Inferior parietal cortex (tissue), 1 donor: Measurements from ENCODE around the gene GNAZ.

Experiments used
- DNase-seq: peaks from one replicate; pipeline ENCODE4 v3.0.0-alpha.2; 2016; ENCODE audit errors: extremely low spot score

GNAZ gene

DNA sequence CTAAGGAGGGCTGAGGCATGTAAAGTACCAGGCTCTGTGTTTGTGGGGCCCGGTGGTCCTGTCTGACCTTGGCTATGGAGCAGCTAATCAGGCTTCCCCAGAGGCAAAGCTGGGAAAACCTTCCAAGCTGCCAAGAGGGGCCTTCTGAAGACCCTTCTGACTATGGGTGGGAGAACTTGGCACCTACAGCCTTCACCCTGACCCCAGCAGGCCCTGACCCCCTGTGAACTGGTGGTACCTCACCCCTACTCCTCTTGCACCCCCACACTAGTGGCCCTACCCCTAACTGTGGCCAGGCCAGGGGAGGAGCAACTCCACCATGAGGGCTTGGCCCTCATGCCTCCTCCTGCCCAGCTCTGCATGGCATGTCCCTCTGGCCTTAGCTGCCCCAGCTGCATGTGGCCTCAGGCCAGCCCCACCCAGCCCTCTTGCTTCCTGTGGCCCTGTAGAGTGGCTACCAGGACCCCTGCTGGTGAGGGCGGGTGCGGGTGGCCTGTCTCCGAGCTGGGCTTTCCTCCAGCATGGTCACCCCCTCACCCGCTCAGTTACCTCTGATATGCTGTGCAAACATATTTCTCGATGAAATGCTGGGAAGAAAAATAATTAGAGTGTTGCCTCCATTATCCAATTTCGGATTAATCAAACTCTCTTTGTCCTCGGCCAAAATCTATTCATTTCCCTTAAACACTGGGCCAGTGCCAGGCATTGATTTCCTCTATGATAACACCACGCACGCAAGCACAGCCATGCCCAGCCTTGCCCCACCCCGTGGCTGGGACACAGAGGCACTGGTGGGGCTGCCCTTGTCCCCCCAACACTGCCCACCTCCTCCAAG lies 7.5 kb downstream of the GNAZ start:
- DNase-seq: no peak

DNA sequence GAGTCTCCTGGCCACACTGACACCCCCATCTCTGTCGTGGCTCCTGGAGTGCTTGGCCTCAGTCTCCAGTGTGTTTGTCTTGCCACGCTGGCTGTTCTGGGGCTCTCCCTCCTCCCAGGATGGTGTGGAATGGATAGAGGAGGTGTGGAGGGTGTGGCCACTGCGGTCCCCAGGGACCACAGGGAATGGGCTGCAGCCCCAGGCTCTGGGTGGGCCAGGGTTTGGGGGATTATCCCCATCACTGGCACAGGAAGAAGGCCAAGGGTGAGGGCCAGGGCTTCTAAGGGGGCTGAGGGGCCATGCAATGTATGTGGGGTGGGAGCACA lies 8.1 kb downstream of the GNAZ start:
- DNase-seq: no peak

DNA sequence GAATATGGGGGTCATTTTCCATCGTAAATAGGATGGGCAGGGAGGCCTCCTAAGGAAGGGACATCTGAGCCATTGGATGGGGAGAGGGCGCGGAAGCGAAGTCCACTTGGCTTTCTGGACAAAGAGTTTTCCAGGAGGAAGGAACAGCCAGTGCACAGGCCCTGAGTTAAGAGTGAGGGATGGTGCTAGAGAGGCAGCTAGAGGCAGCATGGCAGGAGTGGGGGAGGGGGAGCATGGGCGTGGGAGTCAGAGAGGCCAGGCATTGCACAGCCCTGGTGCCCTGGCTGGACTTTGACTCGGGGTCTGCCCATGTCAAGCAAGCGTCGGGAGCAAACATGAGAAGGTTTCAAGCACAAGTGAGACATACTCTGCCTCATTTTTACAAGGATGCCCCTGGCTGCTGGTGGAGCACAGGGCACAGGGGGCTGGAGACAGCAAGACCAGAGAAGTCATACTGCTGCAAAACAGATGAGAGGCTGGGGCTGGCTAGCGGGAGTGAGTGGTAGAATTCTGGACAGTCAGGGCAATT lies 9.0 kb downstream of the GNAZ start:
- no peak for DNase-seq

DNA sequence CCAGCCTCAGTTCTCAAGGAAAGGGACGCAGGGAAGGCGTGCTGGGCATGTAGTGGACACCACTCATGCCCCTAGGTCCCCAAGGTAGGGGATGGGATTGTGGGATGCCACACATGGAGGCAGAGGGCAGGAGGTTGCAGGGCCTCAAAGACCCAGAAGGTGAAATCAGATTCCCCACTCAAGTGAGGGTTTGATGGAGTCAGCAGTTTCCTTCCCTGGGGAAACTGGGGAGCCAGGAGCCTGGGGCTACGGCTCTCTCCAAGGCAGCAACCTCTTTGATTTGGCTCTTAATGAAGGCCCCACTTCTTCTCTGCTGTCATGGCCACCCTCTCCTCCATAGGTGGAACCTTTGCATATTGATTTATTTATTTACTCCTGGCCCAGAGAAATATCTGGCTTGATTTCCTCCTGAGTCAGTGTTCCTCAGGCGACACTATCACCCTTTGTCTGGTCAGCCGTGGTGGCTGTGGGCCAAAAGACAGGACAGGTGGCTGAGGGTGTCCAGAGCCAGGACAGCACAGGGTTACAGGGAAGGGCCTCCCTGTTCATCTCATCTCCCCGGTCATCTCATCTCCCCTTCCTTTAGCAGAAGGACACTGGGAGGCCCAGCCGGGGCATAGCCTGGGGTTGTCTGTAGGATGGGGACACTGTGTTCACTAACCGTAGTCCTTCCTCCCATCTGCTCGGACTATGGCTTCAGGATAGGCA lies 9.6 kb downstream of the GNAZ start:
- DNase-seq: no peak

GRCh38 chr22:23080613-23081290 lies 10.4 kb downstream of the GNAZ start:
- DNase-seq: peak; percentile 29

GRCh38 chr22:23082534-23083314 lies 12.4 kb downstream of the GNAZ start:
- DNase-seq: no peak

GRCh38 chr22:23083315-23084021 lies 13.1 kb downstream of the GNAZ start:
- DNase-seq: no peak

GRCh38 chr22:23084453-23085350 lies 14.4 kb downstream of the GNAZ start:
- no peak for DNase-seq

DNA sequence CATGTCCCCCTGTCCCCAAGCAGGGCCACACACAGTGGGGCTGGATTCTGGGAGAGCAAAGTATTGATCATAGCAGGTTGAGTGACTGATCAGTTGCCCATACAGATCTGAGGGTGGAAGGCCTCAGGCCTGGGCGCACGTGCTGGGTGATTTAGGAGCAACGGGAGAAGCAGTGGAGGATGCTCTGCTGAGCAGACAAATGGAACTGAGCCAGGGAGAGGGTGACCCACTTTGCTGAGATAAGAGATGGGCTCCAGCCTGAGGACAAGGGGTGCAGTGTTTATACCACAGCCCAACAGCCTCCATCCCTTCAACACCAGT lies 15.0 kb downstream of the GNAZ start:
- no peak for DNase-seq

GRCh38 chr22:23085785-23086184 lies 15.5 kb downstream of the GNAZ start:
- no peak for DNase-seq

GRCh38 chr22:23086263-23086662 lies 15.9 kb downstream of the GNAZ start:
- DNase-seq: no peak

DNA sequence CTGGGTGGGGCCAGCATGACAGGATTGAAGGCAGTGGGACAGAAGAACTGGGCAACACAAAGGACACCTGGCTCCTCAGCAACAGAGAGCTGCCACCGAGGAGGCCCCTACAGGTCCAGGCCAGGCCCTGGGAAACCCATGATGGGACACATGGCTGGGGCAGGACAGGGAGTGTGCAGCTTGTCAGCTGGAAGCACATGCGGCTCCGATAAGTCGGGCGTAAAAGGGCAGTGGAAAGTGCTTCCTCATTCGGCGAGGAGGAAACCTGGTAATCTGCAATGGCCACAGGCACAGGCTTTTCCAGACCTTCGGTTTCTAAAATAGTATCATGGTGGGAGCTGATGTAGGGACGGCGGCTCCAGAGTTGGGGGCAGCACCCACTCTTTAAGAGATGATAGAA lies 16.5 kb downstream of the GNAZ start:
- peak; percentile 68 for DNase-seq

DNA sequence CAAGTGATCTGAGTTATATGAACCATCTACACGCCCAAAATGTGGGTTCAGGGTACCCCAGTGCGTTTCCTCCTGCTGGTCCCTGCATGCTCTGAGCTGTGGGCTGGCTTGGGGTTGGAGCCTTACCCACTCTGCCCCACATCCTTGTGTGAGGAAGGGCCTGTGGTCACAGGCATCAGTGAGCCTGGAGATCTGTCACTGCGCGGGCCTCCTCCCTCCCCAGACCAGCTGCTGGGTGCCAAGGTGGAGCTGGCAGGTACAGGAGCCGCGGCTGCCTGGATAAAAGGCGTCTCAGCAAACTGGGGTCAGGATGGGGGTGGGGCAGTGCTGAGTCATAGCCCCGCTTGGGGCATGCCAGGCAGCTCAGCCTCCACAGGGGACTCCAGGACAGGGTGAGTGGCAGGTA lies 17.9 kb downstream of the GNAZ start:
- DNase-seq: no peak

GRCh38 chr22:23089010-23089409 lies 18.7 kb downstream of the GNAZ start:
- no peak for DNase-seq

- no peak for DNase-seq
These were observed 19.5 kb downstream of the GNAZ start for GRCh38 chr22:23089633-23090456.

GRCh38 chr22:23090457-23090835 lies 20.1 kb downstream of the GNAZ start:
- no peak for DNase-seq

- no peak for DNase-seq
These were observed 21.4 kb downstream of the GNAZ start for GRCh38 chr22:23091760-23092159.

GRCh38 chr22:23092217-23092955 lies 22.1 kb downstream of the GNAZ start:
- no peak for DNase-seq
